Mesendoderm (in vitro differentiated cells): ENCODE measurements around the gene NDUFB7.
"Not testable (repeated sequence)": the region's sequence is repeated elsewhere in the genome, so short reads cannot be mapped to it uniquely, and the experiment has no call there.

ENCODE experiments used
- DNase-seq: peaks from one replicate; pipeline ENCODE4 v3.0.0; 2013
- H2AK5ac ChIP-seq: 2 replicates; pipeline ENCODE4 v1.6.1; 2013; ENCODE audit warnings: low read length, inconsistent platforms
- H2BK120ac ChIP-seq: 2 replicates; pipeline ENCODE4 v1.6.1; 2013; ENCODE audit warnings: low read depth, mild to moderate bottlenecking, low read length, moderate library complexity, mixed read lengths
- H2BK15ac ChIP-seq: replicated peaks from 2 replicates; pipeline ENCODE4 v1.6.1; 2013; ENCODE audit warnings: low read depth, mild to moderate bottlenecking, moderate library complexity
- H2BK5ac ChIP-seq: 2 replicates; pipeline ENCODE4 v1.6.1; 2013; ENCODE audit warnings: low read length, inconsistent platforms
- H3K18ac ChIP-seq: 2 replicates; pipeline ENCODE4 v1.6.1; 2013; ENCODE audit warnings: mild to moderate bottlenecking, low read length, mixed read lengths
- H3K23ac ChIP-seq: one replicate; pipeline ENCODE4 v1.6.1; 2013; ENCODE audit warnings: low read length
- H3K27ac ChIP-seq: 2 replicates; pipeline ENCODE4 v1.5.1; 2013; ENCODE audit warnings: low read depth, mild to moderate bottlenecking, inconsistent platforms, low read length, moderate library complexity
- H3K27me3 ChIP-seq: 2 replicates; pipeline ENCODE4 v1.6.1; 2013; ENCODE audit warnings: low read length, control low read depth, mild to moderate bottlenecking, inconsistent platforms; ENCODE audit not compliant: insufficient read depth, poor library complexity
- H3K36me3 ChIP-seq: 2 replicates; pipeline ENCODE4 v1.6.1; 2013; ENCODE audit warnings: low read length, inconsistent platforms; ENCODE audit not compliant: control insufficient read depth, insufficient read depth
- H3K4ac ChIP-seq: one replicate; pipeline ENCODE4 v1.6.1; 2013; ENCODE audit warnings: low read depth, mild to moderate bottlenecking, low read length, moderate library complexity
- H3K4me1 ChIP-seq: 2 replicates; pipeline ENCODE4 v1.6.1; 2013; ENCODE audit warnings: low read depth, low read length, inconsistent platforms; ENCODE audit not compliant: control insufficient read depth
- H3K4me2 ChIP-seq: 2 replicates; pipeline ENCODE4 v1.6.1; 2013; ENCODE audit warnings: low read length
- H3K4me3 ChIP-seq: 2 replicates; pipeline ENCODE4 v1.5.1; 2013; ENCODE audit warnings: mild to moderate bottlenecking, low read length
- H3K56ac ChIP-seq: one replicate; pipeline ENCODE4 v1.6.1; 2013; ENCODE audit warnings: low read length
- H3K79me1 ChIP-seq: 2 replicates; pipeline ENCODE4 v1.6.1; 2013; ENCODE audit warnings: low read length, inconsistent platforms
- H3K79me2 ChIP-seq: 2 replicates; pipeline ENCODE4 v1.6.1; 2013; ENCODE audit warnings: mild to moderate bottlenecking, low read length; ENCODE audit not compliant: control insufficient read depth, insufficient read depth
- H3K9ac ChIP-seq: 2 replicates; pipeline ENCODE4 v1.6.1; 2013; ENCODE audit warnings: low read length, inconsistent platforms
- H4K5ac ChIP-seq: one replicate; pipeline ENCODE4 v1.6.1; 2013; ENCODE audit warnings: low read length
- H4K8ac ChIP-seq: one replicate; pipeline ENCODE4 v1.6.1; 2013; ENCODE audit warnings: low read depth, mild to moderate bottlenecking, control low read depth, low read length, moderate library complexity
- WGBS: extraction: QIAGEN DNeasy Blood & Tissue Kit; methylation state at CpG from one replicate; pipeline ENCODE4 v1.1.7; 2013; ENCODE audit warnings: low lambda C conversion rate, missing lambda C conversion rate; ENCODE audit not compliant: insufficient coverage; ENCODE audit errors: extremely low coverage; 5-methylcytosine and 5-hydroxymethylcytosine counted together

Gene NDUFB7

GRCh38 chr19:14599548-14600147 lies 27.8 kb upstream of the NDUFB7 start:
- DNase-seq: no peak
- H3K4me1 ChIP-seq: no peaks in the 10 kb centered on the region
- H3K23ac ChIP-seq: no peak overlapping the region
- H3K79me2 ChIP-seq: no peaks in the 10 kb centered on the region
- H2AK5ac ChIP-seq: no peak overlapping the region
- no CpG with 5 or more reads among the region's 8 CpGs for WGBS
- H3K9ac ChIP-seq: no peak overlapping the region
- H3K4me3 ChIP-seq: no peak overlapping the region
- H3K56ac ChIP-seq: no peak overlapping the region
- H3K4ac ChIP-seq: no peak overlapping the region
- H3K27ac ChIP-seq: no peak overlapping the region
- no peaks in the 10 kb centered on the region for H3K36me3 ChIP-seq
- H3K79me1 ChIP-seq: no peaks in the 10 kb centered on the region
- no peak overlapping the region for H4K5ac ChIP-seq
- H3K4me2 ChIP-seq: no peak overlapping the region
- no peak overlapping the region for H2BK15ac ChIP-seq
- no peaks in the 10 kb centered on the region for H3K27me3 ChIP-seq
- no peak overlapping the region for H3K18ac ChIP-seq
- no peak overlapping the region for H2BK120ac ChIP-seq
- no peak overlapping the region for H2BK5ac ChIP-seq
- H4K8ac ChIP-seq: no peak overlapping the region

- Histone ChIP-seq H2BK5ac (no peak overlapping the region), H3K56ac (no peak overlapping the region), H3K4me3 (no peak overlapping the region), H3K27ac (no peak overlapping the region), H4K5ac (no peak overlapping the region), H3K36me3 (no peaks in the 10 kb centered on the region), H3K9ac (no peak overlapping the region), H3K27me3 (no peaks in the 10 kb centered on the region), H2BK15ac (no peak overlapping the region), H2AK5ac (no peak overlapping the region), H3K79me1 (no peaks in the 10 kb centered on the region), H2BK120ac (no peak overlapping the region), H3K4me2 (no peak overlapping the region), H3K4me1 (no peaks in the 10 kb centered on the region), H3K4ac (no peak overlapping the region), H3K18ac (no peak overlapping the region), H4K8ac (no peak overlapping the region), H3K23ac (no peak overlapping the region), H3K79me2 (no peaks in the 10 kb centered on the region)
- DNase-seq: no peak
- WGBS: 100% methylated on average over 3 of the region's 3 CpGs
Observed at GRCh38 chr19:14595558-14595957, 23.7 kb upstream of the NDUFB7 start.

GRCh38 chr19:14589433-14589832 lies 17.6 kb upstream of the NDUFB7 start:
- not testable (repeated sequence) for H3K36me3 ChIP-seq, H3K4me1 ChIP-seq, H3K79me2 ChIP-seq, H3K23ac ChIP-seq, H3K27ac ChIP-seq, H3K4me3 ChIP-seq, H2BK5ac ChIP-seq, H3K56ac ChIP-seq, H4K8ac ChIP-seq, H3K4me2 ChIP-seq, H3K9ac ChIP-seq, H2BK15ac ChIP-seq, H2AK5ac ChIP-seq, DNase-seq, H3K79me1 ChIP-seq, H3K4ac ChIP-seq, H3K27me3 ChIP-seq, H4K5ac ChIP-seq, H2BK120ac ChIP-seq, H3K18ac ChIP-seq
- WGBS: no CpG with 5 or more reads among the region's 4 CpGs

GRCh38 chr19:14585187-14585586 lies 13.3 kb upstream of the NDUFB7 start:
- WGBS: no CpG with 5 or more reads among the region's 3 CpGs

GRCh38 chr19:14584372-14584771 lies 12.5 kb upstream of the NDUFB7 start:
- H3K79me2 ChIP-seq, H4K8ac ChIP-seq, H3K4me1 ChIP-seq, H2BK5ac ChIP-seq, H3K4me3 ChIP-seq, H2BK120ac ChIP-seq, H3K4ac ChIP-seq, H3K27ac ChIP-seq, H3K4me2 ChIP-seq, H2AK5ac ChIP-seq, H3K56ac ChIP-seq, DNase-seq, H4K5ac ChIP-seq, H2BK15ac ChIP-seq, H3K27me3 ChIP-seq, H3K36me3 ChIP-seq, H3K18ac ChIP-seq, H3K9ac ChIP-seq, H3K23ac ChIP-seq, H3K79me1 ChIP-seq: not testable (repeated sequence)
- WGBS: no CpG with 5 or more reads among the region's 5 CpGs

More at GRCh38 chr19:14585187-14585586, 13.3 kb upstream of the NDUFB7 start:
- H3K18ac ChIP-seq, DNase-seq, H3K4me1 ChIP-seq, H2BK120ac ChIP-seq, H3K79me2 ChIP-seq, H4K5ac ChIP-seq, H3K4me3 ChIP-seq, H3K27ac ChIP-seq, H2AK5ac ChIP-seq, H2BK5ac ChIP-seq, H3K79me1 ChIP-seq, H3K27me3 ChIP-seq, H3K36me3 ChIP-seq, H3K23ac ChIP-seq, H3K9ac ChIP-seq, H3K4ac ChIP-seq, H4K8ac ChIP-seq, H2BK15ac ChIP-seq, H3K4me2 ChIP-seq, H3K56ac ChIP-seq: not testable (repeated sequence)

GRCh38 chr19:14582894-14583340 lies 11.1 kb upstream of the NDUFB7 start, which contains the start of gene CLEC17A:
TSS of gene CLEC17A (plus strand) at chr19:14583084. CDS start at chr19:14583161, 77 bp downstream.
- DNase-seq: no peak
- no peak within 1 kb of the TSS for H3K9ac ChIP-seq
- no peaks in the 10 kb centered on the region for H3K79me1 ChIP-seq
- no peak within 1 kb of the TSS for H4K8ac ChIP-seq
- H4K5ac ChIP-seq: no peak within 1 kb of the TSS
- no peak within 1 kb of the TSS for H3K23ac ChIP-seq
- no peak within 1 kb of the TSS for H3K4ac ChIP-seq
- WGBS: no CpG with 5 or more reads among the region's 6 CpGs
- H3K27me3 ChIP-seq: no peaks in the 10 kb centered on the region
- no peaks in the 10 kb centered on the region for H3K36me3 ChIP-seq
- no peak within 1 kb of the TSS for H3K4me2 ChIP-seq
- H2AK5ac ChIP-seq: no peak within 1 kb of the TSS
- no peak within 1 kb of the TSS for H2BK5ac ChIP-seq
- no peak within 1 kb of the TSS for H3K18ac ChIP-seq
- no peak within 1 kb of the TSS for H2BK15ac ChIP-seq
- H2BK120ac ChIP-seq: no peak within 1 kb of the TSS
- H3K4me1 ChIP-seq: no peaks in the 10 kb centered on the region
- no peaks in the 10 kb centered on the region for H3K79me2 ChIP-seq
- H3K4me3 ChIP-seq: no peak within 1 kb of the TSS
- H3K27ac ChIP-seq: no peak within 1 kb of the TSS
- no peak within 1 kb of the TSS for H3K56ac ChIP-seq
